Mesendoderm (in vitro differentiated cells): ENCODE measurements around the gene RAB3IL1.

Experiments
- DNase-seq: peaks from one replicate; pipeline ENCODE4 v3.0.0; 2013
- H2AK5ac ChIP-seq: 2 replicates; pipeline ENCODE4 v1.6.1; 2013; ENCODE audit warnings: low read length, inconsistent platforms
- H2BK120ac ChIP-seq: 2 replicates; pipeline ENCODE4 v1.6.1; 2013; ENCODE audit warnings: low read depth, mild to moderate bottlenecking, low read length, moderate library complexity, mixed read lengths
- H2BK15ac ChIP-seq: replicated peaks from 2 replicates; pipeline ENCODE4 v1.6.1; 2013; ENCODE audit warnings: low read depth, mild to moderate bottlenecking, moderate library complexity
- H2BK5ac ChIP-seq: 2 replicates; pipeline ENCODE4 v1.6.1; 2013; ENCODE audit warnings: low read length, inconsistent platforms
- H3K18ac ChIP-seq: 2 replicates; pipeline ENCODE4 v1.6.1; 2013; ENCODE audit warnings: mild to moderate bottlenecking, low read length, mixed read lengths
- H3K23ac ChIP-seq: one replicate; pipeline ENCODE4 v1.6.1; 2013; ENCODE audit warnings: low read length
- H3K27ac ChIP-seq: 2 replicates; pipeline ENCODE4 v1.5.1; 2013; ENCODE audit warnings: low read depth, mild to moderate bottlenecking, inconsistent platforms, low read length, moderate library complexity
- H3K27me3 ChIP-seq: 2 replicates; pipeline ENCODE4 v1.6.1; 2013; ENCODE audit warnings: low read length, control low read depth, mild to moderate bottlenecking, inconsistent platforms; ENCODE audit not compliant: insufficient read depth, poor library complexity
- H3K36me3 ChIP-seq: 2 replicates; pipeline ENCODE4 v1.6.1; 2013; ENCODE audit warnings: low read length, inconsistent platforms; ENCODE audit not compliant: control insufficient read depth, insufficient read depth
- H3K4ac ChIP-seq: one replicate; pipeline ENCODE4 v1.6.1; 2013; ENCODE audit warnings: low read depth, mild to moderate bottlenecking, low read length, moderate library complexity
- H3K4me1 ChIP-seq: 2 replicates; pipeline ENCODE4 v1.6.1; 2013; ENCODE audit warnings: low read depth, low read length, inconsistent platforms; ENCODE audit not compliant: control insufficient read depth
- H3K4me2 ChIP-seq: 2 replicates; pipeline ENCODE4 v1.6.1; 2013; ENCODE audit warnings: low read length
- H3K4me3 ChIP-seq: 2 replicates; pipeline ENCODE4 v1.5.1; 2013; ENCODE audit warnings: mild to moderate bottlenecking, low read length
- H3K56ac ChIP-seq: one replicate; pipeline ENCODE4 v1.6.1; 2013; ENCODE audit warnings: low read length
- H3K79me1 ChIP-seq: 2 replicates; pipeline ENCODE4 v1.6.1; 2013; ENCODE audit warnings: low read length, inconsistent platforms
- H3K79me2 ChIP-seq: 2 replicates; pipeline ENCODE4 v1.6.1; 2013; ENCODE audit warnings: mild to moderate bottlenecking, low read length; ENCODE audit not compliant: control insufficient read depth, insufficient read depth
- H3K9ac ChIP-seq: 2 replicates; pipeline ENCODE4 v1.6.1; 2013; ENCODE audit warnings: low read length, inconsistent platforms
- H4K5ac ChIP-seq: one replicate; pipeline ENCODE4 v1.6.1; 2013; ENCODE audit warnings: low read length
- H4K8ac ChIP-seq: one replicate; pipeline ENCODE4 v1.6.1; 2013; ENCODE audit warnings: low read depth, mild to moderate bottlenecking, control low read depth, low read length, moderate library complexity
- WGBS: extraction: QIAGEN DNeasy Blood & Tissue Kit; methylation state at CpG from one replicate; pipeline ENCODE4 v1.1.7; 2013; ENCODE audit warnings: low lambda C conversion rate, missing lambda C conversion rate; ENCODE audit not compliant: insufficient coverage; ENCODE audit errors: extremely low coverage; 5-methylcytosine and 5-hydroxymethylcytosine counted together

The RAB3IL1 gene

GRCh38 chr11:61905801-61906521 lies 11.4 kb downstream of the RAB3IL1 start:
- Histone ChIP-seq H2BK15ac (no peak overlapping the region), H2BK5ac (no peak overlapping the region), H3K9ac (no peak overlapping the region), H3K56ac (peak overlapping the region; percentile 49), H3K23ac (no peak overlapping the region), H4K5ac (no peak overlapping the region), H2AK5ac (no peak overlapping the region), H3K27ac (no peak overlapping the region), H3K18ac (no peak overlapping the region), H3K36me3 (no peaks in the 10 kb centered on the region), H3K4me1 (peaks cover 10% of the 10 kb centered on the region), H4K8ac (no peak overlapping the region), H3K79me2 (no peaks in the 10 kb centered on the region), H3K4me2 (no peak overlapping the region), H3K27me3 (no peaks in the 10 kb centered on the region), H3K79me1 (no peaks in the 10 kb centered on the region), H2BK120ac (no peak overlapping the region), H3K4ac (no peak overlapping the region), H3K4me3 (no peak overlapping the region)
- DNase-seq, result no peak
- no CpG with 5 or more reads among the region's 14 CpGs for WGBS

GRCh38 chr11:61905067-61905696 lies 12.2 kb downstream of the RAB3IL1 start:
- no peaks in the 10 kb centered on the region for H3K36me3 ChIP-seq

GRCh38 chr11:61904539-61905048 lies 12.8 kb downstream of the RAB3IL1 start:
- no peak overlapping the region for H3K4ac ChIP-seq
- H3K27ac ChIP-seq, result no peak overlapping the region
- peaks cover 10% of the 10 kb centered on the region for H3K4me1 ChIP-seq
- no peaks in the 10 kb centered on the region for H3K27me3 ChIP-seq
- WGBS, result no CpG with 5 or more reads among the region's 19 CpGs
- H3K79me2 ChIP-seq, result no peaks in the 10 kb centered on the region
- no peak overlapping the region for H2BK5ac ChIP-seq
- H3K36me3 ChIP-seq, result no peaks in the 10 kb centered on the region
- no peaks in the 10 kb centered on the region for H3K79me1 ChIP-seq
- no peak overlapping the region for H3K23ac ChIP-seq
- no peak overlapping the region for H2AK5ac ChIP-seq
- no peak overlapping the region for H3K18ac ChIP-seq
- H3K56ac ChIP-seq, result peak overlapping the region; percentile 90
- peak overlapping the region; percentile 70 for H3K9ac ChIP-seq
- no peak overlapping the region for H2BK15ac ChIP-seq
- no peak overlapping the region for H4K5ac ChIP-seq
- no peak overlapping the region for H3K4me3 ChIP-seq
- peak; percentile 64 for DNase-seq
- no peak overlapping the region for H4K8ac ChIP-seq
- peak overlapping the region; percentile 81 for H3K4me2 ChIP-seq
- H2BK120ac ChIP-seq, result no peak overlapping the region

More at GRCh38 chr11:61905067-61905696, 12.2 kb downstream of the RAB3IL1 start:
- Histone ChIP-seq H2AK5ac (no peak overlapping the region), H3K23ac (no peak overlapping the region), H3K56ac (no peak overlapping the region), H3K4me2 (no peak overlapping the region), H3K27ac (no peak overlapping the region), H2BK15ac (no peak overlapping the region), H3K9ac (peak overlapping the region; percentile 12), H3K27me3 (no peaks in the 10 kb centered on the region), H3K79me2 (no peaks in the 10 kb centered on the region), H3K4me3 (no peak overlapping the region), H3K18ac (no peak overlapping the region), H2BK5ac (no peak overlapping the region), H4K5ac (no peak overlapping the region), H3K4me1 (peaks cover 10% of the 10 kb centered on the region), H3K79me1 (no peaks in the 10 kb centered on the region), H3K4ac (no peak overlapping the region), H2BK120ac (no peak overlapping the region), H4K8ac (no peak overlapping the region)
- no peak for DNase-seq
- no CpG with 5 or more reads among the region's 13 CpGs for WGBS

- Histone ChIP-seq H3K18ac (no peak overlapping the region), H3K27ac (no peak overlapping the region), H3K36me3 (no peaks in the 10 kb centered on the region), H2AK5ac (no peak overlapping the region), H2BK5ac (no peak overlapping the region), H3K23ac (no peak overlapping the region), H3K4ac (no peak overlapping the region), H4K8ac (no peak overlapping the region), H3K56ac (peak overlapping the region; percentile 90), H3K79me1 (no peaks in the 10 kb centered on the region), H3K4me2 (no peak overlapping the region), H3K79me2 (no peaks in the 10 kb centered on the region), H4K5ac (no peak overlapping the region), H3K4me1 (peaks cover 5% of the 10 kb centered on the region), H3K27me3 (no peaks in the 10 kb centered on the region), H3K9ac (peak overlapping the region; percentile 70), H2BK15ac (no peak overlapping the region), H2BK120ac (no peak overlapping the region), H3K4me3 (no peak overlapping the region)
- no peak for DNase-seq
- WGBS, result no CpG with 5 or more reads among the region's 3 CpGs
Observed at GRCh38 chr11:61903845-61904244, 13.5 kb downstream of the RAB3IL1 start.

GRCh38 chr11:61902313-61902712 lies 15.1 kb downstream of the RAB3IL1 start:
- no peak overlapping the region for H2BK5ac ChIP-seq
- no peaks in the 10 kb centered on the region for H3K79me1 ChIP-seq
- H3K9ac ChIP-seq, result no peak overlapping the region
- H3K56ac ChIP-seq, result no peak overlapping the region
- no peak overlapping the region for H2BK120ac ChIP-seq
- H2BK15ac ChIP-seq, result no peak overlapping the region
- H3K4ac ChIP-seq, result no peak overlapping the region
- H3K18ac ChIP-seq, result no peak overlapping the region
- H3K79me2 ChIP-seq, result no peaks in the 10 kb centered on the region
- no peak for DNase-seq
- H3K4me1 ChIP-seq, result no peaks in the 10 kb centered on the region
- H3K4me3 ChIP-seq, result no peak overlapping the region
- no peak overlapping the region for H3K23ac ChIP-seq
- no peak overlapping the region for H3K27ac ChIP-seq
- no peaks in the 10 kb centered on the region for H3K36me3 ChIP-seq
- H2AK5ac ChIP-seq, result no peak overlapping the region
- H3K27me3 ChIP-seq, result no peaks in the 10 kb centered on the region
- no peak overlapping the region for H3K4me2 ChIP-seq
- no CpG with 5 or more reads among the region's 11 CpGs for WGBS
- H4K5ac ChIP-seq, result no peak overlapping the region
- H4K8ac ChIP-seq, result no peak overlapping the region
